Activated CD4-positive, CD25-positive, alpha-beta regulatory T cell treated with anti-CD3 and anti-CD28 coated beads, Interleukin-2, amount 50 U/mL, for 24 hours (primary cell): Measurements from ENCODE around the gene KPRP.

Source experiments
- ATAC-seq, 2 donors: fragments of 150-1000 bp; cut with Tn5 transposase; one replicate each; pipeline ENCODE4 v1.10.0; 2021; ENCODE audit warnings: mild to moderate bottlenecking in 1 of 2, moderate library complexity in 1 of 2

KPRP gene, protein sequence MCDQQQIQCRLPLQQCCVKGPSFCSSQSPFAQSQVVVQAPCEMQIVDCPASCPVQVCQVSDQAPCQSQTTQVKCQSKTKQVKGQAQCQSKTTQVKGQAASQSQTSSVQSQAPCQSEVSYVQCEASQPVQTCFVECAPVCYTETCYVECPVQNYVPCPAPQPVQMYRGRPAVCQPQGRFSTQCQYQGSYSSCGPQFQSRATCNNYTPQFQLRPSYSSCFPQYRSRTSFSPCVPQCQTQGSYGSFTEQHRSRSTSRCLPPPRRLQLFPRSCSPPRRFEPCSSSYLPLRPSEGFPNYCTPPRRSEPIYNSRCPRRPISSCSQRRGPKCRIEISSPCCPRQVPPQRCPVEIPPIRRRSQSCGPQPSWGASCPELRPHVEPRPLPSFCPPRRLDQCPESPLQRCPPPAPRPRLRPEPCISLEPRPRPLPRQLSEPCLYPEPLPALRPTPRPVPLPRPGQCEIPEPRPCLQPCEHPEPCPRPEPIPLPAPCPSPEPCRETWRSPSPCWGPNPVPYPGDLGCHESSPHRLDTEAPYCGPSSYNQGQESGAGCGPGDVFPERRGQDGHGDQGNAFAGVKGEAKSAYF

DNA sequence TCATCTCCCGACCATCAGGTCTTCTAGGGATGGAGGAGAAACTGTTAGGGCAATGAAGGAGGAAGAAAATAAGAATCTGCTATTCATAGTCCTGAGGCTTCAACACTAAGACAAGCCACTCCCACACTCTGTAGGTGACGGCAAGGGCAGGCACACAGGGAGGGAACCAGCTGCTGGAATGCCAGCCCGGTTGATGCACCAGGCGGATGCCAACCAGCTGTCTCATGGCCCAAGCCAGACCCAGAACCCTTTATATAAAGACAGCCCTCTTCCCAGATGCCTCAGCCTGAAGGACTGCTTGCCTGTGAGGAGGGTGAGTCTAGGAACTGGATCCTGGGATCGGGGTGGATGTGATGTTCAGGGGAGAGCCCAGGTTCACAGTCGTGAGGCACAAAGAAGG lies at the start of gene KPRP:
Gene KPRP, plus strand, starts transcription at position 279 of the 400 bp plus-strand sequence. CDS start 1,564 bp downstream, outside the sequence.
- ATAC-seq: no peak

DNA sequence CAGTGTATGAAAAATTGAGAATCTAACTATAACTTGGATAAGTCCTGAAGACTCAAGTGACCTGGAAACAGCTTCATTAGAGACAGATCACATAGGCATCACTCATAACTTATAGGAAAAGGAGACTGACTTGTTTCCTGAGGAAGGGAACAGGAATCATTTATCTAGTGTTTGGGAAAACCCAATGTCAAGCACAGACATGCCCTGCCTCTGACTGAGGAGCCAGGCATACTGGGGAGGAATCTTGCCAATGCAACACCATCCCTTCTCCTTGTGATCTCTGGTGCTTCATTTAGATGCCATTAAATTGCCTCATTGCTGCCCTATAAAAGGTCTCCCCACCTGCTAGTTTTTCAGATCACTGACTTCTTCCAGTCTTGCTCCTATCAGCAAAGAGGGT lies 39.6 kb upstream of the KPRP start:
- ATAC-seq: no peak

DNA sequence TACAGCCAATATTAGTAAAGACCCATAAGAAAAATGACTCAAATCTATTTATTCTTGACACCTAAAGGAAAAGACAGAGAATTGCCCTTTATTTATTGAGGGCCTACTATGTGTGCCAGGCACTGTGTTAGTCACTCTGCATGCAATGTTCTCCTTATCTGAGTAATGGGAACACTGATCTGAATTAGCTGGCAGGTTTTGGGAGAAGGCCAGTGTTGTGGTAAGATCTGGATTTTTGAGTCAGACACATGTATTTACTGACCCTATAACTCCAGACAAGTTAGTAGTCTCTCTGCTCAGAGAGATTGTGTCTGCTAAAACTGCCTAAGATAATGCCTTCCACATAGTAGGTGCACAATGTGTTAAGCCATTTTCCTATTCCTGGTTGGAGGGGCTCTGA lies 32.6 kb upstream of the KPRP start:
- no peak for ATAC-seq

DNA sequence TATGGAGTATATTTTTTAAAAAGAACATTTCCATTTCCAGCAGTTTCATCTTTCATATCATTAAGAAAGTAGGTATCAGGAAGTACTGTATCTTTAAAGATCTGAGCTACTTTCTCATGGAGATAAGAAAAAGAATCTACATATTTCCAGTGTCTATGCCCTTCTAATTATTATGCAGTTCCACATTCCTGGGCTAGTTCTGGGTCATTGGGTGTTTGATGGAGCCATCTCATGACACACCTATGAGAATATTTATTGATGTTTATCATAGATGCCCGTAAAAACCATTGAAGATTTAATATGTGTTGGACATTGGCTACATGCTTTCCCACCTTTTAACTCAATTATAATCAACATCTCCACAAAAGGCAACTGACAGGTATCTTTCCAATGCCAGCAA lies 28.8 kb upstream of the KPRP start:
- no peak for ATAC-seq

DNA sequence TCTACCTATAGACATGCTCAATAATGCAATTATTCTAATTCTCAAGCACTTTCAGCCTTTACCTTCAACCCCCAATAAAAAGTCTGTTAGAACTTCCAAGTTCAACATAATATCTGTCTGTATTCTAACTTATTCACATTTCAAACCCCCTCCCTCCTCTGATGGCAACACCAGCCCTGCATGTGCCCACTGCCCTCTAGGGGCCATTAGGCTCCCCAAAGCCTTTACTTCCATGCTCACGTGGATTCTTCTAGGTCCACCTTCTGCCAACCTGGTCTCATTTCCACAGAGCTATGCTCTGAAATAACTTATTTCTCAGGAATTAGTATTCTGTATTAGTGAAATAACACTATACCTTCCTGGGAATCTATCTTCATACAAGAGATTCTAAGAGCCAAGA lies 22.2 kb upstream of the KPRP start:
- no peak for ATAC-seq

DNA sequence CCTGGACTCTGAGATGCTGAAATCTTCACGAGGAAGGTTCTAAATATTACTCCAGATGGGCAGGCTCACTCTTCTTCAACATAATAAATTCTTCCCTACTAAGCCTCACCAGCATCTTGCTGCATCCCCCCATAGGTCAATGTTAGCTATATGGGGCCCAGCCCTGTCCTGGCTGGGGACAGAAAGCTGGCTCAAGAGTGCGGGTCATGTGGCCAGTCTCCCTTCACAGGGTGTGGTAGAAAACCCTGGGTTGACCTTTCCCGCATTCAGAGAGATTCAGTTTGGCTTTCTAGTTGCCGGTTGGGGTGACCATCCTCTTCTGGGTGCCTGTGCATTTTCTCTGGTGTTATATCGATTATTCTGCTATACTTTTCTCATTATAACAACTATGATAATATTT lies 19.8 kb upstream of the KPRP start:
- no peak for ATAC-seq

DNA sequence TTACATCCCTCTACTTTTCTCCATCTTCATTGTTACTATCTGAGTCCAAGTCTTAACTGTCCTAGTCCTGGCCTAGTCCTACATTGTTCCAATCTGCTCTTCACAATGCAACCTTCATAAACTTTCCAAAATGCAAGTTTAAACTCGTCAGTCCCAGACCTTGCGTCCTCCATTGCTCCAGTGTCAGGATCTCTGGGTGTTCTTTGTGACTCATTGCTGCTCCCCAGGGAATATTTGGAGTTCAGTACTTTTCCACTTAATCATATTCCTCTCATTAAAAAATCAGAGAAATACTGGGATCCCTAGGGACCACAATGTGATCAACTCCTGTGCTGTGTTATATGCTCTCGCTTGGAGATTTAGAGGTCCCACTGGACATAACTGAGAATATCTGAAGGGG lies 18.0 kb upstream of the KPRP start:
- no peak for ATAC-seq

DNA sequence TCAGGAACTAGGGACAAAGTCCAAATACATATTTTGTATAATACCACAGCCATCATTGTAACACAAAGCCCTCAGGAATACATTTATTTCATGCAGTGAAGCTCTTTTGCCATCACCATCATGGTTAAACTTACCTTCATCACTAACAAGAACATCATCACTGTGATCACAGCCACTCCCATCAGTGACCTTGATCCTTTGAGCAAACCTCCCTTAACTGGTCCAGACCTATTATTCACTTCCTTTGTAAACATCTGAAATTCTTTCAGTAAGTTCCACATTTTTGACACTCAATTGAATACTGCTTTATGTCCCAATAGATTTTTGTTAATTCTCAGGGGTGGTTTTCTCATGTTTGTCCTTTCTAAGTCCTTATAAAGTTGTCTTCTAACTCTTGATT lies 16.2 kb upstream of the KPRP start:
- ATAC-seq: no peak

DNA sequence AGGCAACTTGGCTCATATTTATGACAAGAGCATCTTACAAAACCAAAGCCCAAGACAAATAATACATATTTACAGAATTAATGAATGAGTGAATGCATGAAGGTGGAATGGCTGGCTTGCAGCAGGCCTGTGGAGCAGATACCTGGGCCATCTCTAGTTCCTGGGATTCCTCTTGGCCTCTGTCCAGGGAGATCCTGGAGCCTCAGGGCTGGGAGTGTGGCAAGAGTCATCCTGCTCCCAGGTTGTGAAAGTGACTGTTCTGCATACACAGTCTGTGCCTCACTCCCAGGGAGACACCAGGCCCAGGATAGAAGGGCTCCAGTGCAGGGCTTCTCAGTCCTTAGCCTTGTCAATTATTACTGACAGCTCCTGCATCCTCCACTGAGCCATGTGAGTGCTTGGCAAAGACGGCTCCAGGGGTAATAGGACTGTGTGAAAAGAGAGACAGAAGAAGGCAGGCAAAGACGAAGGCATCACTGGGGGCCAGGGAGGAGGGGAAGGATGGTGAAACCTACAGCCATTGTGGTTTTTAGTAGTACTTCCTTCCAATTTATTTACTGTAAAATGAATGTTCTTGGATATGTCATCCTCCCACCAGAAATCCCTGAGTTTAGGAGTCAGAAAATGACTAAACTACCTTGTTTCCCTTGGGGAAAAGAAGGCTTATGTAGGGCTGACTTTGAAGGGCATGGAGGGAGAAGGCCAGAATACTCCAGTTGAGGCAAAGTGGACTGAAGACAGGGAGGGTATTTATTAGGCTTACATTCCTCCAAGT lies 14.3 kb upstream of the KPRP start:
- no peak for ATAC-seq

DNA sequence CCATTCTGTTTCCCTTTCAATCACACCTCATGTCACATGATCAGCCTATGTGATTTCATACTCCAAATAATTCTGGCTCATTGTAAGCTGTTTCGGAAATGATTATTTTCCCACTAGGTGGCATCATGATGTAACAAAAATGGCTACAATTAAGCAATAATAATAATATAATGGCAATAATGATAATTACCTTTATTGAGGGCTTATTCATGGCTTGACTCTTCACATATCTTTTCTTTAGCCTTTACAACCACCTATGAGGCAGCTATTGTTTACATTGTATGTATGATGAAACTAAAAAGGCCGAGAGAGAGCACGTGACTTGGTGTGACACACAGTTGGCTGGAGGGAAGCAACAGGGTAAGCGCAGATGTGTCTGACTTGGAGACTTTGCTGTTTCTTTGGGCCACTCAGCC lies 12.5 kb upstream of the KPRP start:
- ATAC-seq: no peak

DNA sequence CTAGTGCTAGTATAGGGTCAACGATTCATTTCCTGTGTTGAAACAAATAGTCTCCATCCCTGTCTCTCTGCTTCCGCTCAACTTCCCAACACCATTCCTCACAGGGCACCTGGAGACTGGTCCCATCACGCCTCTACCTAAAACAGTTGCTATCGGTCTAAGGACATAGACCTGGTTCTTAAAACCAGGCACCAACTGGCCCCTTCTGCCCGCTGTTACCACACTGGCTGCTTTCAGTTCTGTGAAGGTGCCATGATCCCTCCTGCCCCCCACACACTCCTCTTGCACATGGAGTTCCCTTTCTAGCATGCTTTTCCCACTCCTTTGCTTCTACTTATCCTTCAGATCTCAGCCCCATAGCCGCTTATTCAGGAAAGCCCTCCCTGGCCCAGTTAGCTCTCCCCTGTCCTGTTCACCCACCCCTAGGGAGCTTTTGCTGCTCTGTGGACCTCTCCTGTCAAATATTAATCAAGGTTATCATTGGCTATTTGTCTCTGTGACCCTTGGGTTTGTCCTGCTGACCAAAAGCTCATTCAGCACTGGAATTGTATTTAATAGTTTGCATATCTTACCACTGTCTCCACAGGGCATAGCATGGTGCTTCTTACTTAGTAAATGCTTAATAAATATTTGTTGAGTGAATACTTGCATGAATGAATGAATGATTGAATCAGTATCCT lies 11.9 kb upstream of the KPRP start:
- no peak for ATAC-seq

DNA sequence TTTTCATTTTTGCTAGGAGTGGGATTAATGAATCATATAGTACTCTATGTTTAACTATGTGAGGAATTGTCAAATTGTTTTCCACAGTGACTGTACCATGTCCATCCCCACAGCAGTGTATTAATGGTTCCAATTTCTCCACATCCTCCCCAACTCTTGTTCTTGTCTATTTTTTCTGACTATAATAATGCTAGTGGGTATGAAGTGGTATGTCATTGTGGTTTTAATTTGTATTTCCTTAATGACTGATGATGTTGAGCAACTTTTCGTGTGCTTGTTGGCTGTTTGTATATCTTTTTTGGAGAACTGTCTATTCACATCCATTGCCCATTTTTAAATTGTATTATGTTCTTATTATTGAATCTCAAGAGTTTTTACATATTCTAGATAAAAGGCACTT lies 10.0 kb upstream of the KPRP start:
- ATAC-seq: no peak

DNA sequence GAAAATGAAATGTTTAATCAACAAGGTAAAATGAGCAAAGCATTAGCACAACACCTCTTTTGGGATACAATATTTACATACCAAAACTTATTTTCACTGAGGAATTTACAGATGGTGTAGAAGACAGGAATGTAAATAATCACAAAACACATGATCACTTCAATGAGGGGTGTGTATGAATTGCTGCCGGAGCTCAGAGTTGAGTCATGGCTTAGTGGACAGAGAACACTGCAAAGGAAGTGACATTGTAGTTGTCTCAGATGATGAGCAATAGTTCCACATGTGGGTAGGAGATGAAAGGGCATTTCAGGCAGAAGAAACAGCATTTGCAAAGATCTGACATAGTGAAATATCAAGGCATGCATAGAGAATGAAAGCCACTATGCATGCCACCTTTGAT lies 5.6 kb upstream of the KPRP start:
- no peak for ATAC-seq

DNA sequence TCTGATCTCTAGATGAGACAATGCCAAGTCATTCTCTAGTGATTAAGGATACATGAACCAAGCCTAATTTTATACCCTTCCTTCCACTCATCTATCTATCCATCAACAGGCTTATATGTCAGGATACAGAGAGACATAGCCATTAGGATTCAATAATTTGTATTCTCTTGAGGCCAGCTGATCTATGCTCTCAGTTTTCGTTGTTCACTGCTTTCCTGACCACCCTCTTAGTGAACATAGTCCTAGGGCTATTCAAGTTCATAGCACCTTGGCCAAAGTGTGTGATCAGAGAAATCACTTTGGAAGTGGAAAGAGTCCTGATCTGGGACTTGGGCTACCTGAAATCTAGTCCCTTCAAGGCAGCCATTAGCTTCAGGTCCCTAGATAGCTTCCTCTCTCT lies 4.2 kb upstream of the KPRP start:
- no peak for ATAC-seq

DNA sequence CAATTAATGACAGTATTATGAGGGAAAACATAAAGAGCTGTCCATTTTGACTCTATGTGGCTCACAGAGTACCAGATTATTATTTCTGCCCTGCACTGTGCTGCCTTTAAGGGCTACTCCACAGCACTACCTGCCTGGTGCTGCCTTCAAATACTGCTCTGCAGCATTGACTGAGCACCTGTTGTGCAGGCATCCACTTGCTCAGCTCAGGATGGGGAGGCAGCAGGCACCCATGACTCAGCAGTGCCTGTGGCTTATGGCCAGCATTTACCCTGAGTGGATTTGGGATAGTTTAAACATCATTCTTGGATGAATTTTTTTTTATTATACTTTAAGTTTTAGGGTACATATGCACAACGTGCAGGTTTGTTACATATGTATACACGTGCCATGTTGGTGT lies 953 bp upstream of the KPRP start:
- ATAC-seq: no peak

DNA sequence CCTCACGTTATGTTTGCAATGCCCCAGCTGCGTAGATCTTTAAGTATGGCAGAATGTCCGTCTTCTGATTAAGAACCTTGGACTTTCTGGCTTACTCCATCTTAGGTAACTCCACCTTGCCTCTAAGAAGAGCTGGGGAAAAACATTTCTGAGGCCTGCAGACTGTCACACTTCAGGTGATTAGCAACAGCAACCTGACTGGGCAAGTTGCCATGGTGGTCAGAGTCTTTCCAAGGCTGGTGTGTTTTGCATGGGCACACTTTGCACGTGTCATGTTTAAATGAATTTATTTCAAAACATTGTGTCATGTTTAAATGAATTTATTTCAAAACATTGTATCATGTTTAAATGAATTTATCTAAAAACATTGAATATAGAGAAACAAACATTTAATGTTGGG lies 811 bp downstream of the KPRP start:
- ATAC-seq: no peak

DNA sequence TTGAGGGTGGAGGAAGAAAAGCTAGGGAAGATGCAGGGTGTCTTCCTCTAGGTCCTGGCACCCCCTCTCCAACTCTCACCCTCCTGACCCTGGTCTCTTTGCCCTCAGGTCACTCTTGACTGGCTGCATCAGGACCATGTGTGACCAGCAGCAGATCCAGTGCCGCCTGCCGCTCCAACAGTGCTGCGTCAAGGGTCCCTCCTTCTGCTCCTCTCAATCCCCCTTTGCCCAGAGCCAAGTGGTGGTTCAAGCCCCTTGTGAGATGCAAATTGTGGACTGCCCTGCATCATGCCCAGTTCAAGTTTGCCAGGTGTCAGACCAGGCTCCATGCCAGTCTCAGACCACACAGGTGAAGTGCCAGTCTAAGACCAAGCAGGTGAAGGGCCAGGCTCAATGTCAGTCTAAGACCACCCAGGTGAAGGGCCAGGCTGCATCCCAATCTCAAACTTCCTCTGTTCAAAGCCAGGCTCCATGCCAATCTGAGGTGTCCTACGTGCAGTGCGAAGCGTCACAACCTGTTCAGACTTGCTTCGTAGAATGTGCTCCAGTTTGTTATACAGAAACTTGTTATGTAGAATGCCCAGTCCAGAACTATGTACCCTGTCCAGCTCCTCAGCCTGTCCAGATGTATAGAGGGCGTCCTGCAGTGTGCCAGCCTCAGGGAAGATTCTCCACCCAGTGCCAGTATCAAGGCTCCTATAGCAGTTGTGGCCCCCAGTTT lies 1.8 kb downstream of the KPRP start:
- ATAC-seq: no peak

DNA sequence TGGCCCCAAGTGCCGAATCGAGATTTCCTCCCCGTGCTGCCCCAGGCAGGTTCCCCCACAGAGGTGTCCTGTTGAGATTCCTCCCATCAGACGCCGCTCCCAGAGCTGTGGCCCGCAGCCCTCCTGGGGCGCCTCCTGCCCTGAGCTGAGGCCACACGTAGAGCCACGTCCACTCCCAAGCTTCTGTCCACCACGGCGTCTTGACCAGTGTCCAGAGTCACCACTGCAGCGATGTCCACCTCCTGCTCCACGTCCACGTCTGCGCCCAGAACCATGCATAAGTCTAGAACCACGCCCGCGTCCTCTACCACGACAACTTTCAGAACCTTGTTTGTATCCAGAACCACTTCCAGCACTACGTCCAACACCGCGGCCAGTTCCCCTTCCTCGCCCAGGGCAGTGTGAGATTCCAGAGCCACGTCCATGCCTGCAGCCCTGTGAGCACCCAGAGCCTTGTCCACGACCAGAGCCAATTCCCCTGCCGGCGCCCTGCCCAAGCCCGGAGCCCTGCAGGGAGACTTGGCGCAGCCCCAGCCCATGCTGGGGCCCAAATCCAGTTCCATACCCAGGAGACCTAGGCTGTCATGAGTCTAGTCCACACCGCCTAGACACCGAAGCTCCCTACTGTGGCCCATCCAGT lies 2.8 kb downstream of the KPRP start:
- no peak for ATAC-seq

DNA sequence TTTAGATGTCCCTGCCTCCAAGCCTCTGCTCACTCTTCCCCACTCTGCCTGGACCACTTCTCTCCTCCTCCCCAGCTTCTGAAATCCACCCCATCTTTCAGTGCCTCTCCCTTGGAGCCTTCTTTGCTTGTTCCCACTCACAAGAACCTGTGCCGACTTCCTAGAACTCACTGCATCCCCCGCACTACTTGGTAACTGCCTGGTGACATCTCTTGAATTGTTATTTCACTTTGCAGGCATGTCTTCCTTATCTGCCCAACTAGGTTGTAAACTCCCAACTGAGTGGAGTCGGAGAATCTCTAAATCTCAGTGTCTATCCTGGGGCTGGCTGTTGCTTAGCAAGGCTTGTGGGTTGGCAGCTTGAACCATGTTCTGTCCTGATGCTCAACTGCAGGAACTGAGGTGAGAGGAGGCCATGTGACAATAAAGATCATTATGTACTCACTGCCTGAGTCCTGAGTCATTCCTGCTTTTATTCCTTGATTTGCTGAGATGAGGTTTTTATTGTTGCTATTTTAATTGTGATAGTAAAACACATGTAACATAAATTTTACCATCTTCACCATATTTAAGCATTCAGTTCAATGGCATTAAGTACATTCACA lies 3.9 kb downstream of the KPRP start:
- no peak for ATAC-seq

DNA sequence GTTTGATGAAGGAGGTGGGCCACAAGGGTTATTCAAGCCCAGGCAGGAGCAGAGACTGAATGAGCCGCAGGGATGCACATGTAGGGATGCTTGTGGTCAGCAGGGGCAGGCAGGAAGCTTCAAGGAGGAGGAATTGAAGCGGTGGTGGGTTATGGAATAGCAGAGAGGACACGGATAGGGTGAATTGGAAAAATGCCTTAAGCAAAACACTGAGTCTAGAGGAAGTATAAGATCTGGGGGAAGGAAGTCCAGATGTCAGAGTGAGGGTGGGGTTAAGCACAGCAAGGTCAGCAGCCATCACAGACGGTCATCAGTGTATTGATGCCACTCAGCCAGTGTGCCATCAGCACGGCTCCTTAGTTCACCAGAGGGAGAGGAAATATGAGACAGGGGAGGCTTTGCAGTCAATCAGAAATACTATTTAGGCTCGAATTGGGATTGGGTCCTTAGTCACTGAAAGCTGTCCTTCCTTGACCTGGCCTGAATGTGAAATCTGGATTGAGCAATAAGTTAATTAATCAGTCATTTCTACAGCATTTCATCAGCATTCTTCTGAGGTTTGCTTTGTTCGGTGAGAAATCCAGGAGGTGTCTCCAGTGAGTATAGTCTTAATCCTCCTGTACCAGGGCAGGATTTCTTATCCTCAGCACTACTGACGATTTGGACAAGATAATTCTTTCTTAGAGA lies 11.2 kb downstream of the KPRP start:
- ATAC-seq: no peak

DNA sequence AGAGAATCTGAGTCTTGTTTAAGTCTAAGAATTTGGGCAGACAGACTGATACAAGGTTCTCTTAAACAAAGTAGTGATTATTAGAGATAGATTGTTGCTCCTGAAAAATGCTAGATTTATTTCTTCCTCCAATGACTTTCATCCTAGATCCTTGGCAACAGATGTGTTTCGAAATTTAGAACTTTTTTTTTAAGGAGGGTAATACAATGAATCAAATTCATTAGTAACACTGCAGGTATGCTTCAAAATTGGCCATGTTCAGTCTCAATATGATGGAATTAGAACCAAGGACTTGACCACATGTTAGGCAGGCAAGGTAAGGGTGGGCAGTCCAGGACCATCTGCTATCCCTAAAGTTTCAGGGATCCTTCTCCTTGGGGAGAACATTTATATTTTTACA lies 12.6 kb downstream of the KPRP start:
- no peak for ATAC-seq
